Measurements from ENCODE around the gene COMP.

DNA sequence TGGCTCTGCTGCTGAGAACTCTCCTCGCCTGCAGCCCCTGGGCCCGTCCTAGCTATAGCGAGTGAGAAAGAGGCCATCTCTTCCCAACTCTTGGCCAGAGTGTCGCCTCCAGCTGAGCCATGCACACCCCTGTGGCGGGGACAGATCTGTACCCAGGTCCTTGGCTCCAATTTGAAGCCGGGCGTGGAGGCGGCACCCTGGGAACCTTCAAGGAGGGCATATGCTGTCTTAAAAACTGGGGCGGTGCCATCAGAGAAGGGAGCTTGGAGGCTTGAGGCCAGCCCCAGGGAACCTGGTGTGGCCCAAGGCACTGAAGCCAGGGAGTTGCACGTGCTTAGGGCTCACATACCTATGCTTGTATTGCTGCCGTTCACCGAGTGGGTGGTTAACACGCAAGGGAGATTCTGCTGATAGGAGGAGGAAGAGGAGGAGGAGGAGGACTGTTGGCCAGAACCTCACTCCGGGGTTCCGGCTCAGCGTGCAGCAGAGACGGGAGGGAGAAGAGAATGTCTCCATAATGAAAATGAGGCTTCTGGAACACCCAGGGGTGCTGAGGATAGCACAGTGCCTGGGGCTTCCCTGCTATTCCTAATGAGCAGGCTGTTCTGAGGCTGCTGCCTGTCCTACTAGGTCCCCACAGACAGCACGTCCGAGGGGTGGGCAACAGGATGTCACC is 40.7 kb downstream of the COMP start:
- TF ChIP-seq CTCF (IDR thresholded peaks at IDR 0.05) (no peak), EZH2 (IDR thresholded peaks at IDR 0.05; ENCODE audit: borderline replicate concordance, insufficient read depth, low read depth, low read length, poor library complexity, severe bottlenecking) (no peak)

Measured in B cell (primary cell).